WERI-Rb-1 (cell line): Measurements from ENCODE around the gene SECISBP2.

Source experiments
- DNase-seq: peaks from one replicate; pipeline ENCODE4 v3.0.0-alpha.2; 2020
- H3K27ac ChIP-seq: fragments of 250-450 bp; sonication (Bioruptor Pico); 2 replicates; pipeline ENCODE4 v1.5.1; 2020; ENCODE audit warnings: mild to moderate bottlenecking, moderate library complexity
- H3K27me3 ChIP-seq: fragments of 250-450 bp; sonication (Bioruptor Pico); 2 replicates; pipeline ENCODE4 v1.5.1; 2021; ENCODE audit warnings: mild to moderate bottlenecking, low read depth, moderate library complexity; ENCODE audit not compliant: insufficient read depth, severe bottlenecking
- H3K36me3 ChIP-seq: fragments of 250-450 bp; sonication (Bioruptor Pico); 2 replicates; pipeline ENCODE4 v1.5.1; 2020; ENCODE audit warnings: mild to moderate bottlenecking, moderate library complexity
- H3K4me3 ChIP-seq: 2 replicates; pipeline ENCODE4 v1.5.1; 2011; ENCODE audit warnings: low read depth, mild to moderate bottlenecking, control low read depth, low read length
- H3K9me3 ChIP-seq: fragments of 250-450 bp; sonication (Bioruptor Pico); 2 replicates; pipeline ENCODE4 v1.5.1; 2021; ENCODE audit warnings: mild to moderate bottlenecking, moderate library complexity; ENCODE audit not compliant: severe bottlenecking
- TF ChIP-seq, protein P1 (sequence below): IDR thresholded peaks from 2 replicates; pipeline ENCODE4 v1.5.1; 2011; ENCODE audit warnings: low read depth, mild to moderate bottlenecking, control low read depth, inconsistent platforms, low read length

Gene SECISBP2

DNA sequence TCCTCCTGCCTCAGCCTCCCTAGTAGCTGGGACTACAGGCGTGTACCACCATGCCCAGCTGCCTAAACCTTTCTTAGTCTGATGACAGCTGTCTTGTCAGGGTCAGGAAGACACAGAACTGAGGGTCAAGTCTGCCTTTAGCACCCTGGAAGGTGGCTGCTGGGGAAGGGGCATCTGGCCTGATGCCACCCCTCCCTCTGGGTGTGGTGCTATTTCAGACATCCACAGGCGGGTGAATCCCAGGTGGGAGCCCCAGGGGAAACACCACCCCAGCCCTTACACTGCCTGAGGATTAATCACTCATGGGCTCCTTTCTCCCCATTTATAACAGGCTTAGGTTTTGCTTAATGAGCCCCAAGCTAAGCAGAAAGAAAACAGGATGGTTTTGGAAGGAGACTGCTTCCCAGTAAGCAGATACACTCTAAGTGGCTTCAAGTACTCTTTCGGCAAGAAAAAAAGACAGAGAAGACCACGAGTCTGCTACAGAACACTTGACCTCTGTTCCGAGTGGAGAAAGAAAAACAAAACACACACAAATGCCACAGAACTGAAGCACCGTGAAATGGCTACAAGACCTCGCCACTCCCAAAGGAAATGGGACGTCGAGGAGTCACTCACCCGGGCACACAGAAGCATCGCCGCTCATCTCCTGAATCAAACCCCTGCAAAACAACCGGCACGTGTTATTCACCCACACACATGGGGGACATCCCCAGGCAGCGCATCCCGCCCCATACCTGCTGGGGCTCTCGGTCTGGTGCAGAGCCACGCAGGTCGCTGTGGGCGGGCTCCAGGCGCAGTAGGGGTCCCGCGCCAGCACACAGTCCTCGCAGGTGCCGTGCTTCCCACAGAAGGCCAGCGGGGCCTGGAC lies 62.4 kb downstream of the SECISBP2 start:
- no peak for DNase-seq
- TF ChIP-seq, protein P1, sequence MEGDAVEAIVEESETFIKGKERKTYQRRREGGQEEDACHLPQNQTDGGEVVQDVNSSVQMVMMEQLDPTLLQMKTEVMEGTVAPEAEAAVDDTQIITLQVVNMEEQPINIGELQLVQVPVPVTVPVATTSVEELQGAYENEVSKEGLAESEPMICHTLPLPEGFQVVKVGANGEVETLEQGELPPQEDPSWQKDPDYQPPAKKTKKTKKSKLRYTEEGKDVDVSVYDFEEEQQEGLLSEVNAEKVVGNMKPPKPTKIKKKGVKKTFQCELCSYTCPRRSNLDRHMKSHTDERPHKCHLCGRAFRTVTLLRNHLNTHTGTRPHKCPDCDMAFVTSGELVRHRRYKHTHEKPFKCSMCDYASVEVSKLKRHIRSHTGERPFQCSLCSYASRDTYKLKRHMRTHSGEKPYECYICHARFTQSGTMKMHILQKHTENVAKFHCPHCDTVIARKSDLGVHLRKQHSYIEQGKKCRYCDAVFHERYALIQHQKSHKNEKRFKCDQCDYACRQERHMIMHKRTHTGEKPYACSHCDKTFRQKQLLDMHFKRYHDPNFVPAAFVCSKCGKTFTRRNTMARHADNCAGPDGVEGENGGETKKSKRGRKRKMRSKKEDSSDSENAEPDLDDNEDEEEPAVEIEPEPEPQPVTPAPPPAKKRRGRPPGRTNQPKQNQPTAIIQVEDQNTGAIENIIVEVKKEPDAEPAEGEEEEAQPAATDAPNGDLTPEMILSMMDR: no peak
- H3K27me3 ChIP-seq: no peaks in the 10 kb centered on the region
- H3K9me3 ChIP-seq: no peaks in the 10 kb centered on the region
- H3K4me3 ChIP-seq: no peak overlapping the region
- no peak overlapping the region for H3K27ac ChIP-seq
- peaks cover 17% of the 10 kb centered on the region for H3K36me3 ChIP-seq

DNA sequence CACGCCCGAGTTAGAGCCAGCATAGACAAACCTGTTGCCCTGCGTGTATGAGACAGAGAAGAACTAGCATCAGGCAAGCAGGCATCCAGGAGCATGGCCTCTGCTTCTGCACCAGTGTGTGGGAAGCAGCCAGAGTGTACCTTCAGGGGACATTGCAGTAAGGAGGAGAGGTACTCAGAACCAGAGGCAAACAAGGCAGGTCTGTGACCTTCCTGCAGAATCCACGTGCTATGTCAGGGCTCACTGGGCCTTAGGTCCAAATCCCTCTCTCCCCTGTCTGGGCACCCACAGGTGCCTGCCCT lies 63.0 kb downstream of the SECISBP2 start:
- DNase-seq: no peak
- H3K27ac ChIP-seq: no peak overlapping the region
- TF ChIP-seq, protein P1: no peak

DNA sequence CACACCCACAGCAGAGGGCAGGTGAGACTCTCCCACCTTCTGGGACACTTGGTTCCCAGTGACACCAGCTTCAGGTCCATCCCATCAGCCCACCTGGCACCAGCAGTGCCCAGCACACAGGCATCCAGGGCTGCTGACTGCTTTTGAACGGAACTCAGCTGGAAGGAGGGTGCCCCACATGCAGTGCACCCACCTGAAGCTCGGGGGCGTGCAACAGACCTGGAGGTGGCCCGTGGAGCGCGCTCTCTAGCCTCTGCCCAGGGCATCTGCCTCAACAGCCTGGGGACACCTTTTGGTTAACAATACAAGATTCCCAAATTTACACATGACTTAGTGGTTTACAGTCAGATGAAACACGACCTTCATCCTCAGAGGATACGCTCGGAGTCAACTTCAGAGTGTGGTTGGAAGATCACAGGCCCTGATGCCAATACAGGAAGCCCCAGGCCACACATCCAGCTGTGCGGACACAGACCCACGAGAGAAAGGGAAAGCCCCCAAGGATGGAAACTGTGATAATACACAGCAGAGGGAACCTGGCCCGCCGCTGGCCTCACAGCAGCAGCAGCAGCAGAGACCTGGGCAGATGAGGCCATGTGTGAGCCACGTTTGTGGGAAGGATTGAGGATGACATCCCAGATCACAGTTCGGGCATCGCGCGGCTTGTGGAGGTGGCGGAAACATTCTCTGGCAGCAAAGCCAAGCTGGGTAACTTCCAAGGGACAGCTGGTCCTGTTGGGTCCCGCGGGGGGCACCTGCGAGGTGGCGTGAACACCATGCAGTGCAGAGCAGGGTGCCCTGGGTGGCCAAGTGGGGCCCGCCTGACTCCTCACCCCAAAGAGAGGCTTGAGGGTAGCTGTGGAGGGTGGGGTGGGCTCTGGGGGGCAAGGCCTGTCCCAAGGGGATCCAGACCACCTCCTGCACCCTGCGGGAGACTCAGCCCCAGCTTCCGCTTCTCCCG lies 64.0 kb downstream of the SECISBP2 start:
- TF ChIP-seq, protein P1: no peak
- Histone ChIP-seq H3K27me3 (no peaks in the 10 kb centered on the region), H3K27ac (no peak overlapping the region), H3K9me3 (no peaks in the 10 kb centered on the region), H3K36me3 (peaks cover 25% of the 10 kb centered on the region), H3K4me3 (no peak overlapping the region)
- no peak for DNase-seq

More for the DNA sequence above, 63.0 kb downstream of the SECISBP2 start:
- peaks cover 17% of the 10 kb centered on the region for H3K36me3 ChIP-seq
- no peaks in the 10 kb centered on the region for H3K27me3 ChIP-seq
- H3K9me3 ChIP-seq: no peaks in the 10 kb centered on the region
- no peak overlapping the region for H3K4me3 ChIP-seq

DNA sequence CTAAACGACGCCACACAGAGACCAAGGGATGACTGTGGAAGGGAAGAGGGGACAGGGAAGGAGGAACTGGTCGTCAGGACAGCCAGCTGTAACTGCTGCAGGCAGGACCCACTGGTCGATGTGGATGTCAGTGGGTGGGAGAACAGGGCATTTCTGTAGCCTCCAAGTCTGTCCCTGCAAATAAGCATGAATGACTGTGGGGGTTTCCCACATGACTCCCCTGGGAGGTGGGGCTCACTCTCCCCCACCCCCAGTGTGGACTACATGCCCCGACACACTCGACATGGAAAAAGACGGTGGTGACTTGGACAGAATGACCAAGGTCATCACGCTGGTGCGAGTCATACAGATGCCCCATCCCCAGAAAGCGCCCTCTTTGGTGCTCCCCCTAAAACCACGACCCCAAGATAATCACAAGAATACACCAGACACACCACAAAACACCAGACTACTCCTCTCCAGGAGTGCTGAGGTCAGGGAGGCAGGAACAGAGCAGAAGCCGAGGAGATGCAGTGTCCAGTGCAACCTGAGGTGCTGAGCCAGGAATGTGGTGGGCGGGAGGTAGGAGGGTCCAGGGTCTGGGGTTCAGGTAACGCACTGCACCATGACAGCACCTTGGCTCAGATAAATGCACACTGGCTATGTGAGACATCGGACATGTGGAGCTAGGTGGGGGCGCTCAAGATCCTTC lies 64.9 kb downstream of the SECISBP2 start:
- TF ChIP-seq, protein P1: no peak
- DNase-seq: no peak
- H3K4me3 ChIP-seq: no peak overlapping the region

DNA sequence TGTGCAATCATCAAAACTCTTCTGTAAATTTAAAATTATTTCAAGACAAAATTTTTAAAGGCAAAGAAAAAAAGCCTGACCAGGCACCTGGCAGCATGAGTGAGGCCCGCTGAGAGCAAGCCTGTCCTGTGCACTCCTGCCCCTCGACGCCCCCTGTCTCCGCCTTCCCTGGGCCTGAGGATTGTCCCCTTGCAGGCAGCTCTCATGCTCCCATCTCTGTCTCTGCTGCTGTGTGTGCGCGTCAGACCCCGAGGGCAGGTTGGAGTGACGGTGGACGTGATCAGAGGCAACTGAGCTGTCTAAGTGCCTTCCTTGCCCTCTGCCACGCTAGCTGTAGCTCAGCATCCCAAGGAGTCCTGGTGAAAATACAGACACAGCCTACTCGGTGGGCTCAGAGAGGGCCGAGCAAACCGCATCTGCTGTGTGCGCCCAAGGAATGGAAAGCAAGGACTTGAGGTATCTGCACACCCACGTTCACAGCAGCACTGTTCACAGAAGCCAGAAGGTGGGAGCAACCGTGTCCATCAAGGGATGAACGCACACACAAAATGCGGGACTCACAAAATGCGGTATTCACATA lies 65.5 kb downstream of the SECISBP2 start:
- no peaks in the 10 kb centered on the region for H3K9me3 ChIP-seq
- DNase-seq: no peak
- H3K4me3 ChIP-seq: no peak overlapping the region
- no peaks in the 10 kb centered on the region for H3K27me3 ChIP-seq
- TF ChIP-seq, protein P1: no peak
- H3K36me3 ChIP-seq: peaks cover 32% of the 10 kb centered on the region
- no peak overlapping the region for H3K27ac ChIP-seq

More for the DNA sequence above, 64.9 kb downstream of the SECISBP2 start:
- Histone ChIP-seq H3K9me3 (no peaks in the 10 kb centered on the region), H3K27me3 (no peaks in the 10 kb centered on the region), H3K27ac (no peak overlapping the region), H3K36me3 (peaks cover 28% of the 10 kb centered on the region)
